Islet of Langerhans (tissue), 1 donor: ENCODE measurements around the gene RNLS.
"Not testable (repeated sequence)": the region's sequence is repeated elsewhere in the genome, so short reads cannot be mapped to it uniquely, and the experiment has no call there.

Source experiments
- FAIRE-seq: peaks from one replicate; lab custom pipeline; 2011; peaks lifted over from hg19 to GRCh38; lab: Jason Lieb, UNC

Gene RNLS

DNA sequence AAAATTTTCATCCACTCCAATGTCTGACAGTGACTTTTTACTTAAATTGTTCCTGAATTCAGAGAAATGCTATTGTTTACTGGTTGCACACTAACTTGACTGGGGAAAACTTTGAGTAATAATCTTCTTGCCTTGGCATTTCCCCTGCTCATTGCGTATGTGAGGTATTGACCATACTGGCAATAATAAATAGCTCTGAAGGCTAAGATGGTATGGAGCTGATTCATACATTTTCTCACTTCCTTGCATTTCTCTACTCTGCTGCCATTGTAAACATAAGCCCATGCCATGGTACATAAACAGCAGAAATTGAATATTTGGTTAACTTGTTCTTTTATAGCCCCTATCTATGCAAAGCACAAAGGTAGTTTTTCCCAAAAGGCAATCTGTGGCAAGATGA is 290.0 kb downstream of the RNLS start:
- FAIRE-seq, result no peak

GRCh38 chr10:88292185-88292514 is 291.0 kb downstream of the RNLS start:
- no peak for FAIRE-seq

DNA sequence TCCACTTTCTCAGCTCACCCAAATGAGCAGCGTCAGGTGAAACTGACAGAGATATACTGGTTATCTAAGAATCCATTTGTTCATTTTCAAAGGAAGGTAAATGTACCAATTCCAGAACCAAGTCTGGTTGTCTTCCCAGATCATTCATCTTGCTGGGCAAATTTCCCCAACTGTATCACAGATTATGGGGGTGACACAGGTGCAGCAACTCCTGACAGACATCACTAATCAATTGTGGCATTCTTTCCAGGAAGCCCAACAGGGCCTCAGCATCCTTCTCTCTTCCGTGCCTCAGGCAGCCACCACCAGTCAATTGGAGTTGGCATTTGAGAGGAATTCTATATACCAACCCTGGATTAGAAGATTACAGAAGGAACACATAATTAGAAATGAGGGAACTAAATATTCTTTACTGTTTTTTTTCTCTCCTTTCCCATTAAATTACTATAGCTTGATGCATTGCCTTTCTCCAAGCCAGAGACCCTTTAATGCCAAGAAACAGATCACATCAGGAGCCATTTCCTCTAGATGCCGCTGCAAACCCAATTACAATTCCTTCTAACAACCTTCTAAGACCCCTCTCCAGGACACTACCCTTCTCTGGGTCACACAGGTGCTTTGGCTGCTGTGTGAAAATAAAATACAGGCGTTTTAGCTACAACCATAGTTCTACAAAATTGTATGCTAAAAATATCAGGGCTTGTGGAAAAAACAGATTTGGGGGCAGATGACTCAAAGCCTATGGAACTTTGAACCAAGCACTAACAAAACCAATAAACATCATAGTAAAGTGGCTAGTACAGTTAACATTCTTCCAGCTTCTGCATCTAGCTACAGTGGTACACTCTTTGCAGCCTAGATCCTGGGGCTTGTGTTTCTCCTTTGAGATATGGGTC is 291.6 kb downstream of the RNLS start:
- FAIRE-seq, result no peak

GRCh38 chr10:88289342-88289741 is 293.8 kb downstream of the RNLS start:
- FAIRE-seq, result no peak

- peak; percentile 91 for FAIRE-seq
Observed at GRCh38 chr10:88288320-88289059, 294.6 kb downstream of the RNLS start.

- FAIRE-seq, result no peak
Observed at GRCh38 chr10:88286030-88286429, 297.1 kb downstream of the RNLS start.

- peak; percentile 78 for FAIRE-seq
Observed at GRCh38 chr10:88281592-88282347, 301.3 kb downstream of the RNLS start.

DNA sequence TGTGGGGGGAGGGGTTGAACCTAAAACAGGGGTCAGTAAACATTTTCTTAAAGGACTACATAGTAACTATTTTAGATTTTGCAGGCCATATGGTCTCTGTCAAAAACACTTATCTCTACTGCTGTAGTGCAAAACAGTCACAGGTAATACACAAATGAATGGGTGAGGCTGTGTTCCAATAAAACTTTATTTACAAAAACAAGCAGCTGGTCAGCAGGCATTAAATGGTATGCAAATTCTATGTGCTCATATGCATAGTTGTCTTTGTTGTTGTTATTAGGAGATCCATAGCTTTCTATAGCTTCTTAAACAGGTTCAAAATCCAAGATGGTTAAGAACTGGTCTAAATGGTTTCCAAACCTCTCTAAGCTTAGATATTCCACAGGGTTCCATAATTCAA is 302.6 kb downstream of the RNLS start:
- FAIRE-seq, result no peak

DNA sequence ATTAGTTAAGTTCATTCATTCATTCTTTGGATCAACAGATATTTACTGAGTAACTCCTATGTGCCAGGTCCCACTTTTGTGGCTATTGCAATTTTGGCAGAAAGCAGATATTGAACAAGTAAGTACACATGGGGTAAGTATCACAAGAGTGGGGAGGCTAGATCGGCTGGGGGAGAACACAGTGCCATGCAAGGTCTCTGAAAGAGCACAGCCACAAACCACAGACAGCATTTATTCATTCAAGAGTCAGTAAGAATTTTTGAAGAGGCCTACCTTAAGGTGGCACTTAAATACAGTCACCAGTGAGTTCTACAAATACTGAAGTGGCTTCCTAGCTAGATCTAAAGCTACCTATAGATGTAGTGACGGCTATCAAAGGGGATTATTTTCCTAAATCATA is 304.2 kb downstream of the RNLS start:
- no peak for FAIRE-seq

DNA sequence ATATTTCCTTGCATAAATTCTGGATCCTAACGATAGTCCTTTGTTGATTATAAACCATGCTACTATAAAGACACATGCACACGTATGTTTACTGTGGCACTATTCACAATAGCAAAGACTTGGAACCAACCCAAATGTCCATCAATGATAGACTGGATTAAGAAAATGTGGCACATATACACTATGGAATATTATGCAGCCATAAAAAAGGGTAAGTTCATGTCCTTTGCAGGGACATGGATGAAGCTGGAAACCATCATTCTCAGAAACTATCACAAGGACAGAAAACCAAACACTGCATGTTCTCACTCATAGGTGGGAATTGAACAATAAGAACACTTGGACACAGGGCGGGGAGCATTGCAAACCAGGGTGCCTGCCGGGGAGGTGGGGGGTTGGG is 306.2 kb downstream of the RNLS start:
- FAIRE-seq, result not testable (repeated sequence)

DNA sequence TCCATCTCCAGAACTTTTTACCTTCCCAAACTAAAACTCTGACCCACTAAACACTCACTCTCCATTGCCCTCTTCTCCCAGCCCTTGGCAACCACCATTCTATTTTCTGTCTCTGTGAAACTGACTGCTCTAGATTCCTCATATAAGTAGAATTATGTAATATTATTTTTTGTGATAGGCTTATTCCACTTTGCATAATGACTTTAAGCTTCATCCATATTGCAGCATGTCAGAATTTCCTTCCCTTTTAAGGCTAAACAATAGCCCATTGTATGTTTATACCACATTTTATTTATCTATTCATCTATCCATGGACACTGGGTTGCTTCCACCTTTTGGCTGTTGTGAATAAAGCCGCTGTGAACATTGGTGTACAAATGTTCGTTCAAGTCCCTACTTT is 308.8 kb downstream of the RNLS start:
- no peak for FAIRE-seq

GRCh38 chr10:88273567-88273966 is 309.6 kb downstream of the RNLS start:
- FAIRE-seq, result no peak

GRCh38 chr10:88271761-88272543 is 311.2 kb downstream of the RNLS start:
- no peak for FAIRE-seq

- FAIRE-seq, result no peak
Observed at GRCh38 chr10:88270871-88271713, 312.0 kb downstream of the RNLS start.

DNA sequence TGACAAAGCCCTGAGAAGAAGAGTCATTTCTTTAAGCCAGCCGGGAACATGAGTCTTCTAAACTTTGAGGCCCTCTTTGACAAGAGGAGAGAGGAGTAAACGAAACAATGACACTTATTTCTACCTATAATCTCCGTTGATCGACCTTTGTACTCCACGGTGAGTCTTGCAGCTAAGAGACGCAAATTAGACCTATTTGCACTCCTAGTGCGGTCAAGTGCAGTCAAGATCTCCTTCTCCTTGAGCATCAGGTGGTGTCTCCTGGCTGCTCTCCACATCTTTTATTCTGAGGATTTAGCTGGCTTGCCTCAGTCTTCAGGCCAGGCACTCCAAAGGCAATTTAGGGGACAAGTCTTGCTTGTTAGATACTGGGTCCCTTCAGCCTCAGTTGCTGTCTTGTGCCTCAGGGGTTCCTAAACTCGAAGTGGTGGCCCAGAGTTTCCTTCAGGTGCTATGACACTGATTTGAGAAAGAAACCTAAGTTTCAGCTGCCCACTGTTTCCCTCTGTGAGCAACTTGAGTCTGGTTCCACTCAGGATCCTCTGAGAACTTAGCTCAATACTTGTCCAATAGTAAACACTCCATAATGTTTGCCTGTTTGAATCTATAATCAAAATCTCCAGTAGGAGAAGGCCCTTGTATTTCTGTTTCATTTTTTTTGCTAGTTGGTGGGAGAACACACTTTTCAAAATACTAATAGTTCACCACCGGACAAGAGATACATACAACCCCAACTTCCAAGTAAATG is 312.9 kb downstream of the RNLS start:
- FAIRE-seq, result no peak

DNA sequence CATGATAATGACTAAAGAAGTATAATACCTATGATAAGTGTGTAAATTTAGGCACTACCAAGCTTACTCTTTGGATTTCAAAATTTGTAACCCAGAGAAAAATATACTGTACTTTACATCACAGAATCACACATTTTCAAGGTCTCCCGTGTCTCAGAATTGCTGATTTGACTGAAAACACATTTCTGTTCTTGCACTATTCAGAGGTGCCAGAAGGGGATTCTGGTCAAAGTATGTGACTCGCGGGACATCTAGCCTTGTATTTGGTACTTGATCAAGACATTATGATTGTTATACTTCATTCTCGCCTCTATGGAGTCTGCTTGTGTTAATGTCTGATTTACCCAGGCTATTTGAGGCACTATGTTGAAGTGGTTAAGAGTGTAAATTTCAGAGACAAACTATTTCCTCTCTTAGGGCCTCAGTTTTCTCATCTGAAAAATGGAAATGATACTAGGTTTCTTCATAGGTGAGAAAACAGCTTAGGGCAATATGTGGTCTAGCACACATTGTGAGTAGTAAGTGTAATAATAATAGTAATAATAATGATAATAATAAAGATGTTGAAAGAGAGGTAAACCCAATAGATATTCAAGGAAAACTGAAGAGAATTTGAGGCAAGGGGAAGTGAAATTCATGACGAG is 320.4 kb downstream of the RNLS start:
- no peak for FAIRE-seq

DNA sequence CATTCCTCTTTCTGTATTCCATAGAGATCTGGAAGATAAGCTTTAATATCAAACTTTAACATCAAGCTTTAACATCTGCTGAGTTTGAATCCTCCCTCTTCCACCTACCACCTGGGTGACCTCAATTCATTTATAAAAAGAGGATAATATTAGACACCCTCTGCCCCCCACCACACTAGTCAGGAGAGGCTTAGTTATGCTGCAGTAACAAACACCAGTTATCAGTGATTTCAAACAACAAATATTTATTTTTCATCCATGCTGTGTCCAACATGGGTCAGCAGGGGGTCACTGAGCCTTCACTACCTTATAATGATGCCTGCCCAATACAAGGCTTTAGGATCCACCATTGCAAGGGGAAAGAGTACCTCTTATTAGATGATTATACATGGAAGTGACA is 322.0 kb downstream of the RNLS start:
- FAIRE-seq, result no peak

DNA sequence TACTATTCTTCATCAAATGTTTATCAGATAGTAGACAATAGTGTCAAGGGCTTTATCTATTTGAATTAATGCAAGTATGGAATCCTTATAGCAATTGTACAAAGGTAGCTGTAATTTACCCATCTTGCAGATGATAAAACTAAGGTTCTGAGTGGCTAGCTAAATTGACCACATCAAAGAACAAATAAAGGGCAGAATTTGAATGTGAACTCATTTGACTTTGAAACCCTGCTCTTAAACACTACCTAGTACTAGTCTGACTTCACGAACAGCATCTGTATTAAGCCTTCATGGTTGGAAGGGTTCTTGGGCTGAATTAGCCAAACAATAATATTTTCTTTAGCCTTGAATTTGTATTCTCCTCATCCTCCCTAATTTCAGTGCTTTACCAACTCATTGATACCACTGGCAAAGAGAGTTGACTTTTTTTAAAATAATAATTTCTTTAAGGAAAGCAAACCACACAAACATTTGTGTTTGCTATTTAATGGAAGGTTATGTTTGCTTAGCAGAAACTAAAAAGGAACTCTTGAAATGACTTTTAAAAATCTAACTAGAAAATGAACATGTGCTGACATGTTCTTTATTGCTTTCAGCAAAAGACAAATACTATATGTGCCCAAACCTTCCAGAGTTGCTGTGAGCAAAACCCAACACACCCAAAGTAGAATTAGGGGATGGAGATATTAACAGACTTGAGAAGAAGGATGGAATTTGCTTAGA is 322.6 kb downstream of the RNLS start:
- no peak for FAIRE-seq

DNA sequence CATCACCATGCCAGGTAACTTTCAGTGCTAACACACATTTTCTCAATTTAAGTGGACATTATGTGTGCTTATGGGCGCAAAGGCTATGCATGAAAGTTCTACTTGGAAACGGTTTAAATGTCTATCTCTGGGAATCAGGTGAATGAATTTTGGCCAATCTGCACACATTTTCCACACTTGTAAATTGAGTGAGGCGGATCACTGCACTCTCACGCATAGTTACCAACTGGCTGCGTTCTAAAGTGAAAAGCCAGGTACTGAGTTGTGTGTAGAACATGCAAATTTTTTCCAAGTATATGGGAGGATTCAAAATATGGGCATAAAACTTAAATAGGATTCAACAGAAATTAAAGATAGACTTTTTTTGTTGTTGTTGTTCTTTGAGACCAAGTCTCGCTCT is 323.7 kb downstream of the RNLS start:
- no peak for FAIRE-seq
